Osteoblast (primary cell): Measurements from ENCODE around the gene MTRFR. TPM values are rescaled to one million over a fixed set of nuclear protein-coding genes. Genes with fewer than 3 reads are reported as not detected.

Experiments
- DNase-seq: peaks from one replicate; pipeline ENCODE4 v3.0.0; 2011; ENCODE audit warnings: low spot score, mixed read lengths; ENCODE audit not compliant: insufficient read length; ENCODE audit errors: missing footprints
- H2AFZ ChIP-seq: 2 replicates; pipeline ENCODE4 v1.6.0; 2011; ENCODE audit warnings: mild to moderate bottlenecking, low read length
- H3K27ac ChIP-seq: 2 replicates; pipeline ENCODE4 v1.5.1; 2011; ENCODE audit warnings: mild to moderate bottlenecking, low read depth, low read length, moderate library complexity
- H3K27me3 ChIP-seq: 2 replicates; pipeline ENCODE4 v1.6.0; 2012; ENCODE audit warnings: mild to moderate bottlenecking, control low read depth, inconsistent platforms, low read length, moderate library complexity; ENCODE audit not compliant: insufficient read depth
- H3K36me3 ChIP-seq: 2 replicates; pipeline ENCODE4 v1.5.1; 2011; ENCODE audit warnings: mild to moderate bottlenecking, low read length, control low read depth, moderate library complexity; ENCODE audit not compliant: insufficient read depth
- H3K4me1 ChIP-seq: 2 replicates; pipeline ENCODE4 v1.5.1; 2011; ENCODE audit warnings: mild to moderate bottlenecking, low read length, control low read depth, moderate library complexity; ENCODE audit not compliant: insufficient read depth
- H3K4me2 ChIP-seq: 2 replicates; pipeline ENCODE4 v1.6.0; 2011; ENCODE audit warnings: mild to moderate bottlenecking, low read length; ENCODE audit not compliant: insufficient read depth
- H3K4me3 ChIP-seq: fragments of 200-600 bp; sonication (generic); 3 replicates; pipeline ENCODE4 v1.5.1; 2012; ENCODE audit warnings: mild to moderate bottlenecking, low read length, inconsistent platforms; ENCODE audit not compliant: insufficient read depth
- H3K79me2 ChIP-seq: 2 replicates; pipeline ENCODE4 v1.6.0; 2012; ENCODE audit warnings: mild to moderate bottlenecking, low read length, control low read depth, inconsistent platforms; ENCODE audit not compliant: insufficient read depth
- H3K9me3 ChIP-seq: 2 replicates; pipeline ENCODE4 v1.5.1; 2011; ENCODE audit warnings: low read depth, low read length, control low read depth
- H4K20me1 ChIP-seq: 2 replicates; pipeline ENCODE4 v1.6.0; 2012; ENCODE audit warnings: mild to moderate bottlenecking, low read length, control low read depth; ENCODE audit not compliant: insufficient read depth
- CTCF ChIP-seq: IDR thresholded peaks from 2 replicates; pipeline ENCODE4 v1.5.1; 2011; ENCODE audit warnings: mild to moderate bottlenecking, low read depth, low read length, moderate library complexity; ENCODE audit errors: extremely low read depth
- total RNA-seq: library from RNA; depleted of rRNA; stranded (reverse); fragments of >200 nt; gene quantifications from 2 replicates; pipeline ENCODE4 v1.2.3, GENCODE V29; 2012

The MTRFR gene
- total RNA-seq, 1 donor = 16.3 TPM

- Histone ChIP-seq H3K4me1 (peaks cover 16% of the 10 kb centered on the region), H3K4me3 (peak overlapping the region; percentile 91), H3K36me3 (peaks cover 20% of the 10 kb centered on the region), H3K79me2 (peaks cover 58% of the 10 kb centered on the region), H3K27me3 (no peaks in the 10 kb centered on the region), H3K4me2 (peak overlapping the region; percentile 100), H3K9me3 (no peaks in the 10 kb centered on the region), H4K20me1 (peaks cover 35% of the 10 kb centered on the region), H2AFZ (peak overlapping the region; percentile 76), H3K27ac (peak overlapping the region; percentile 91)
- DNase-seq = no peak
- no peak for TF ChIP-seq CTCF
Observed at GRCh38 chr12:123269896-123270213, 36.6 kb downstream of the MTRFR start.

GRCh38 chr12:123270214-123271000, 37.2 kb downstream of the MTRFR start:
- peaks cover 16% of the 10 kb centered on the region for H3K4me1 ChIP-seq
- H3K36me3 ChIP-seq = peaks cover 15% of the 10 kb centered on the region
- peaks cover 55% of the 10 kb centered on the region for H3K79me2 ChIP-seq
- peak overlapping the region; percentile 100 for H3K4me2 ChIP-seq
- peak; percentile 92 for DNase-seq
- H3K4me3 ChIP-seq = peak overlapping the region; percentile 91
- no peaks in the 10 kb centered on the region for H3K9me3 ChIP-seq
- peak overlapping the region; percentile 76 for H2AFZ ChIP-seq
- H3K27ac ChIP-seq = peak overlapping the region; percentile 91
- H4K20me1 ChIP-seq = peaks cover 33% of the 10 kb centered on the region
- no peak for TF ChIP-seq CTCF
- H3K27me3 ChIP-seq = no peaks in the 10 kb centered on the region

GRCh38 chr12:123271001-123271668, 37.9 kb downstream of the MTRFR start:
- H2AFZ ChIP-seq = no peak overlapping the region
- peak overlapping the region; percentile 100 for H3K4me2 ChIP-seq
- TF ChIP-seq CTCF = peak; percentile 9
- H3K4me3 ChIP-seq = peak overlapping the region; percentile 91
- H3K36me3 ChIP-seq = peaks cover 10% of the 10 kb centered on the region
- peaks cover 16% of the 10 kb centered on the region for H3K4me1 ChIP-seq
- peaks cover 26% of the 10 kb centered on the region for H4K20me1 ChIP-seq
- DNase-seq = peak; percentile 99
- H3K27ac ChIP-seq = no peak overlapping the region
- H3K9me3 ChIP-seq = no peaks in the 10 kb centered on the region
- peaks cover 48% of the 10 kb centered on the region for H3K79me2 ChIP-seq
- H3K27me3 ChIP-seq = no peaks in the 10 kb centered on the region

GRCh38 chr12:123273166-123273565, 39.9 kb downstream of the MTRFR start:
- H3K79me2 ChIP-seq = peaks cover 28% of the 10 kb centered on the region
- no peak overlapping the region for H3K27ac ChIP-seq
- H3K4me2 ChIP-seq = no peak overlapping the region
- peaks cover 16% of the 10 kb centered on the region for H3K4me1 ChIP-seq
- no peaks in the 10 kb centered on the region for H3K36me3 ChIP-seq
- no peaks in the 10 kb centered on the region for H3K9me3 ChIP-seq
- no peak overlapping the region for H3K4me3 ChIP-seq
- no peaks in the 10 kb centered on the region for H3K27me3 ChIP-seq
- no peak overlapping the region for H2AFZ ChIP-seq
- TF ChIP-seq CTCF = no peak
- H4K20me1 ChIP-seq = peaks cover 10% of the 10 kb centered on the region
- no peak for DNase-seq
